ENCODE results near the gene WNK2. TPM values are rescaled to one million over a fixed set of nuclear protein-coding genes. Genes with fewer than 3 reads are reported as not detected.
"Not testable (repeated sequence)": the region's sequence is repeated elsewhere in the genome, so short reads cannot be mapped to it uniquely, and the experiment has no call there.

The WNK2 gene
- total RNA-seq, 3 donors from 2014 or later, result 2.7 to 3.3 (median 3.0) TPM

DNA sequence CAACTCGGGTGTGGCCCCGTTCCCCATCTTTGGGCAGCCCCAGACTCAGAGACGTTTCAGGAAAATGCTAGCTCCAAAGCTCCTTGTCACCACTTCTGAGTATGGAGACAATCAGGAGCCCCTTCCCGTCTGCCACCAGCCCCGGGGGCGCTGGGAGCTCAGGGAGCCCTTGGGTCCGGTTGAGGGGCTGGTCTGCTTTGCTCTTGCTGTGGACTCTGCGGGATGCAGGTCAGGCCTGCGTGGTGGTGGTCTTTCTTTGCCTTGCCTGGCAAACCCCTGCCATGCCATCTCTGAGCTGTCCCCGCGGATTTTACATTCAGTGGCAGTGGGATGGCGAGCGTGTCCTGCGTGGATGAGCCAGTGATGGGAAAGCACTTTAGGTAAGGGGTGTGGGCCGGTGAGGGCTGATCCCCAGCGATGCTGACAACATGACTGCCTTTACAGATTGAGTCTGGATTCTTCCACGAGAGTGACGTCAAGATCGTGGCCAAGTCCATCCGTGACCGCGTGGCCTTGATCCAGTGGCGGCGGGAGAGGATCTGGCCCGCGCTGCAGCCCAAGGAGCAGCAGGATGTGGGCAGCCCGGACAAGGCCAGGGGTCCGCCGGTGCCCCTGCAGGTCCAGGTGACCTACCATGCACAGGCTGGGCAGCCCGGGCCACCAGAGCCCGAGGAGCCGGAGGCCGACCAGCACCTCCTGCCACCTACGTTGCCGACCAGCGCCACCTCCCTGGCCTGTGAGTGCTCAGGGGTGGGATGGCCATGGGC, 63.3 kb downstream of the WNK2 start:
- no peaks in the 10 kb centered on the region for H3K27me3 Mint-ChIP-seq (ENCODE audit: low read depth)
- no peaks in the 10 kb centered on the region for H3K9me3 Mint-ChIP-seq
- H3K4me3 Mint-ChIP-seq, result no peak overlapping the region
- DNase-seq (no peak), ATAC-seq (no peak)
- H3K36me3 Mint-ChIP-seq (ENCODE audit: insufficient read depth), result no peaks in the 10 kb centered on the region
- H3K4me1 Mint-ChIP-seq (ENCODE audit: low read depth), result no peaks in the 10 kb centered on the region

DNA sequence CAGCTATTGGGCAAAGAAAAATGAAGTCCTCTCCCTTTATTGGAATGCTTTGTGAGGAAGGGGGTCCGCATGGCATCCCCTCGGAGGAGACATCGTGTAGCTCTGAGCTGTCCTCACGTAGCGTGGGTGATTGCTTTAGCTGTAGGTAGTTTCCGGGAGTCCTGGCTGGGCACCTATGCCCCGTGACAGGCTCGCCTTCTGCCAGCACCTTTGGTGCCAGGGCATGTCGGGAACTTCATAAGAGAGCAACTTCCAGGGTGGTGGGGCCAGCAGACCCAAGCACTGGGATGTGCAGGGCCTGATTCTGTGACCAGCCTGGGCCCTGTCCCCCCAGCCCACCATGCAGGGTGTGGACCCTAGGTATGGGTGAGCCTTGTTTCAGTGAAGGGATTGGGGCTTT, 64.0 kb downstream of the WNK2 start:
- H3K36me3 Mint-ChIP-seq (ENCODE audit: insufficient read depth), result no peaks in the 10 kb centered on the region
- DNase-seq (no peak), ATAC-seq (no peak)
- no peaks in the 10 kb centered on the region for H3K27me3 Mint-ChIP-seq (ENCODE audit: low read depth)
- no peaks in the 10 kb centered on the region for H3K9me3 Mint-ChIP-seq
- no peaks in the 10 kb centered on the region for H3K4me1 Mint-ChIP-seq (ENCODE audit: low read depth)
- no peak overlapping the region for H3K4me3 Mint-ChIP-seq

DNA sequence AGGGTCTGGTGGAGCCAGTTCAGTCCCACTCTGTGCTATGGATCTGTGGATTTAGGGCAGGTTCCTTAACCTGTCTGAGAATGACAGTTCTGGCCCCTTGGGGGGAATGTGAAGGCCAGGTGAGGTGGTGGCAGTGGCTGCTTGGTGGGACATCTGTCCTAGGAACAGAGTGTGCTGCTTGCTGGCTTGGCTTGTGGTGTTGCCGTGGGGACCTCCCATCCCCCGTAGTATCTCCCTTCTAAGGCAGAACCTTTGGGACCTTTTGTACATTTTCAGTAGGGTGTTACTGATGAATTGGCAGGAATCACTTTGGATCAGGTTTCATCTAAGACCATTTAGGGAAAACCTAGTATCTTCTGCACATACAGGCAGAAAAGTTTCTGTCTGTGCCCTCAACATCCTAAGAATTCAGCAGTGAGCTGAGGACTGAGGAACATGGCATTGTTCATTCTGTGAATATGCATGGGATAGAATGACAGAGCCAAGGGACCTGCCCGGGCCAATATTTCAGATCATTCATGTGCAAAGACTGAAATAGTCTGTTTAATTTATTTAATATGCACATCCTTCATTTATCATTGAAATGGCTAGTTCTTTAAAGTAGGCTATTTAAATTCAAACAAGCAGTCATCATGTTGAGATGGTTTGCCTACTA, 64.6 kb downstream of the WNK2 start:
- DNase-seq, result no peak
- no peaks in the 10 kb centered on the region for H3K4me1 Mint-ChIP-seq (ENCODE audit: low read depth)
- no peak overlapping the region for H3K4me3 Mint-ChIP-seq
- no peaks in the 10 kb centered on the region for H3K36me3 Mint-ChIP-seq (ENCODE audit: insufficient read depth)
- no peaks in the 10 kb centered on the region for H3K27me3 Mint-ChIP-seq (ENCODE audit: low read depth)
- no peak for ATAC-seq
- no peaks in the 10 kb centered on the region for H3K9me3 Mint-ChIP-seq

DNA sequence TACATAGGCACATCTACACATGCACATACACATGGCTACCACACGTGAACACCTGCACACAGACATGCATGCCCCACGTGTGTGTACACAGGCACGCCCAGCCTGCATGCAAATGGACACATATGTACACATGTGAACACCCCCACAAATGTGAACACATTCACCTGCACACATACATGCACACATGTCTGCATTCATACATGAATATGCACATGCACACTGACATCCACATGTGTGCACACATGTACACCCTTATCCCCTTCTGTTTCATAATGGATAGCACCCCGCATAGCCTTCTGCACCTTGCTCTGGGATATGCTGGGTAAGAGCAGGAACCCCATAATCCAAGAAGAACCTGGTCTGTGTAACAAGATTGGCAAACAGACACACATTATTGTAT, 66.2 kb downstream of the WNK2 start:
- ATAC-seq (no peak), DNase-seq (no peak)
- no peak overlapping the region for H3K4me3 Mint-ChIP-seq
- no peaks in the 10 kb centered on the region for H3K9me3 Mint-ChIP-seq
- no peaks in the 10 kb centered on the region for H3K27me3 Mint-ChIP-seq (ENCODE audit: low read depth)
- H3K4me1 Mint-ChIP-seq (ENCODE audit: low read depth), result no peaks in the 10 kb centered on the region
- H3K36me3 Mint-ChIP-seq (ENCODE audit: insufficient read depth), result no peaks in the 10 kb centered on the region

DNA sequence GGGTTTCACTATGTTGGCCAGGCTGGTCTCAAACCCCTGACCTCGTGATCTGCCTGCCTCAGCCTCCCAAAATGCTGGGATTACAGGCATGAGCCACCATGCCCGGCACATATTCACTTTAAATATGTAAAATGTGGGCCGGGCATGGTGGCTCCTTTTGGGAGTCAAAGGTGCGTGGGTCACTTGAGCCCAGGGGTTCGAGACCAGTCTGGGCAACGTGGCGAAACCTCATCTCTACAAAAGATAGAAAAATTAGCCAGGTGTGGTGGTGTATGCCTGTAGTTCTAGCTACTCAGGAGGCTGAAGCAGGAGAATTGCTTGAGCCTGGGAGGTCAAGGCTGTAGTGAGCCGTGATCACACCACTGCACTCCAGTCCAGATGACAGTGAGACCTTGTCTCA, 67.4 kb downstream of the WNK2 start:
- DNase-seq; H3K9me3 Mint-ChIP-seq; H3K27me3 Mint-ChIP-seq (ENCODE audit: low read depth); ATAC-seq; H3K36me3 Mint-ChIP-seq (ENCODE audit: insufficient read depth); H3K4me3 Mint-ChIP-seq; H3K4me1 Mint-ChIP-seq (ENCODE audit: low read depth): not testable (repeated sequence)

DNA sequence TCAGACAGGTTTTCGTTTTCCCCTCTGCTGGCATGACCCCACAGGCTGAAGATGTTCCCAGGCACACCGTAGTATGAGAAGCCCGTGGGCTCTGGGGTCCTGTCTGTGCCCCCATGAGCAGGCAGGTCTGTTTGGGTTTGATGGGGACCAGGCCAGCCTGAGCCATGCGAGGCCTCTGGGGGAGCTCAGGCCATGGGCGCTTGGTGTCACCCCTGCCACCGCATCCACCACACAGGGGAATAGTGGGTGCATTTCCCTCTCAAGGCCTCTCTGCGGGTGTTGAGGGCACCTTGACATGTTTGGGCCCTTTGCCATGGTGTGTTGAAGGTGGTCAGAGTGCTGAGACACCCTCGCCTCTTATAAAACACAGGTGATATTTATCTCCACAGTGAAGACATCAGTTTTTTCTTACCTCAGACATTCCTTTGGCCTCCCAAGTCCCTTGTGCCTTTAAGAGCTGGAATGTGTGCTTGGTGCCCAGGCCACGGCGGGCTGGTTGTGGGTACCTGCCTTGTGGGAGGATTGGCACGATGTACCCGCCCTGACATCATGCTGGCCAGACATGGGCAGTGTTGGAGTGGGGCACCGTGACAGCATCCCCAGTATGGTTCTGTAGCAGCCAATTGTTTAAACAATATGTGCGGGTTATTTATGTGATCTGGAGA, 68.3 kb downstream of the WNK2 start:
- no peaks in the 10 kb centered on the region for H3K4me1 Mint-ChIP-seq (ENCODE audit: low read depth)
- no peaks in the 10 kb centered on the region for H3K36me3 Mint-ChIP-seq (ENCODE audit: insufficient read depth)
- no peak overlapping the region for H3K4me3 Mint-ChIP-seq
- DNase-seq, result no peak
- no peak for ATAC-seq
- no peaks in the 10 kb centered on the region for H3K27me3 Mint-ChIP-seq (ENCODE audit: low read depth)
- no peaks in the 10 kb centered on the region for H3K9me3 Mint-ChIP-seq

DNA sequence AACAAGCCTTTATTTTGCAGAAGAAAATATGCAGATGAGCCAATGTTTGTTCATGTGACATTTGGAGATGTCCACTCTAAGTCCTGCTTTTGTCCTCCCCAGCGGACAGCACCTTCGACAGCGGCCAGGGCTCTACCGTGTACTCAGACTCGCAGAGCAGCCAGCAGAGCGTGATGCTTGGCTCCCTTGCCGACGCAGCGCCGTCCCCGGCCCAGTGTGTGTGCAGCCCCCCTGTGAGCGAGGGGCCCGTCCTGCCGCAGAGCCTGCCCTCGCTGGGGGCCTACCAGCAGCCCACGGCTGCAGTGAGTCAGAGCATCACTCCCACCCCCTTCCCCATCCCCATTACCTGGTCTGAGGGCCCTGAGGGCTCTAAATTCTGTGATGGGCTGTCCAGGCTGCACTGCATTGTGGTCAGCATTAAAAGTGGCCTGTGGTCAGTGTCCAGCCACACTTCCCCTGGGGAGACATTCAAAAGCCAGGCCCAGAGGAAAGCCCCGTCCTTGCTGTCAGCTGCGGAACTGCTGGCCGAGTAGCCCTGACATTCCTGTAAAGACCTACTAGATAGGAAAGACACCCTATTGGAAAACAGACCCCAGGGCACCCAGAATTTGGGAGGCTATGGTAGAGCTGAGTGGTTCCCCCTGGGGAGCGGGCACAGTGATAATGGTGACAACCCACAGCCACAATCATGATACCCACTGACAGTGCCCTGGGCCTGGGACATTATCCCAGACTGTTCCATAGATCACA, 69.0 kb downstream of the WNK2 start:
- no peaks in the 10 kb centered on the region for H3K27me3 Mint-ChIP-seq (ENCODE audit: low read depth)
- H3K4me1 Mint-ChIP-seq (ENCODE audit: low read depth), result no peaks in the 10 kb centered on the region
- H3K9me3 Mint-ChIP-seq, result no peaks in the 10 kb centered on the region
- ATAC-seq, result no peak
- H3K4me3 Mint-ChIP-seq, result no peak overlapping the region
- DNase-seq, result no peak
- H3K36me3 Mint-ChIP-seq (ENCODE audit: insufficient read depth), result no peaks in the 10 kb centered on the region

DNA sequence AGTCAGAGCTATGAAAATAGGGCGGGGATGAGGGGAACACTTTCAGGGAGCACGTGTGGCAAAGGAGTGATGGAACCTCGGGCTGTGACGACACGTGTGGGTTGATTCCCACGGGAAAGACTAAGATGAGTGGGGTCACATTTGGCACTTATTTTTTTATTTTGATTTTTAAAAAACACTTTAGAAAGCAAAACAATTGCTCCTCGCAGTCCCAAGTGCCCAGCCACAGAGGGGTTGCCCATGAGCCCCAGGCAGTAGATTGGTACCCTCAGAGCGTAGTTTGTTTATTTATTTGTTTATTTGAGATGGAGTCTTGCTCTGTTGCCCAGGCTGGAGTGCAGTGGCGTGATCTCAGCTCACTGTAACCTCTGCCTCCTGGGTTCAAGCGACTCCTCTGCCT, 69.7 kb downstream of the WNK2 start:
- DNase-seq (no peak), ATAC-seq (no peak)
- Mint-ChIP-seq H3K27me3 (ENCODE audit: low read depth) (no peaks in the 10 kb centered on the region), H3K4me3 (no peak overlapping the region), H3K4me1 (ENCODE audit: low read depth) (no peaks in the 10 kb centered on the region), H3K9me3 (no peaks in the 10 kb centered on the region), H3K36me3 (ENCODE audit: insufficient read depth) (no peaks in the 10 kb centered on the region)

DNA sequence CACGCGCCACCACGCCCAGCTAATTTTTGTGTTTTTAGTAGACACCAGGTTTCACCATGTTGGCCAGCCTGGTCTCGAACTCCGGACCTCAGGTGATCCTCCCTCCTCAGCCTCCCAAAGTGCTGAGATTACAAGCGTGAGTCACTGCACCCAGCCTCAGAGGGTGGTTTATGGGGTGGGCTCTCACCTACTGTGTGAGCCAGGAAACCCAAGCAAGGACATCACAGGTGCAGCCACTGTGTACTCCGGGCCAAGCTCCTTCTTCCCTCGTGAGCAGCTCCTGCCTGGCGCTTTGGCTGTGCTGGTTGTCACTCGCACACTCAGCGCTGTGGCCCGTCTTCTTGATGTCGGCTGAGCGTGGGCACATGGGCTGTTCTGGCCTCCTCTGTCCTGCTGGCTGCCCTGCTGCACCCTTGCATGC, 70.1 kb downstream of the WNK2 start:
- Mint-ChIP-seq H3K9me3 (no peaks in the 10 kb centered on the region), H3K36me3 (ENCODE audit: insufficient read depth) (no peaks in the 10 kb centered on the region), H3K4me3 (no peak overlapping the region), H3K4me1 (ENCODE audit: low read depth) (no peaks in the 10 kb centered on the region), H3K27me3 (ENCODE audit: low read depth) (no peaks in the 10 kb centered on the region)
- ATAC-seq, result no peak
- peak; percentile 0 for DNase-seq

DNA sequence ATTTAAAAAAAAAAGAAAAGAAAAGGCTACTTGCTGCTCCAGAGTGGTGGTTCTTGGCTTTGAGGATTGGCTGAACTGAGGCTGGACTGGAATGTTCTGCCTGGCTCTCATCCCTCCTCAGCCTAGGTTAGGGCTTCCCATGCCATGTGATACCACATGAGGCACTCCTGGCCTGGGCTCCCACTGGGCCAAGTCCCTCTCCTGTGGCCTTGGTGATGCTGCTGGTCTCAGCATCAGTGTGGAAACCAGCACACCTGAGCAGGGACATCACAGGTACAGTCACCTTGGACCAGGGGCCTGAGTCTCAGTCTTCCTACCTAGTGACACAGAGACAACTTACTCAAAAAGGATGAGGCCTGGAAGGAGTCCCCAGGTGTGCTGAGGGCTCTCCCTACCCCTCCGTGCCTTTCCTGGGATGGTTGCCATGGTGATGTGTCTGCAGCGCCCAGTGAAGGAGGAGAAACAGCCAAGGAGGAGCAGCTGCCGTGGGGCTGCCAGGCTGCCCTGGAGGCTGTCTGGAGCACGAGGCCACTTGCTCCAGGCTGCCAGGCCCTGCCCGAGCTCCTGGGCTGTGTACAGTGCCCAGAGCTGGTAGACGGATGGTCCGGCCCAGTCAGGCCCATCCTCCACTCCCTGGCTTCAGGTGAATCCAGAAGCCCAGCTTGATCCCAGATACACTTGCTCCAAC, 71.0 kb downstream of the WNK2 start:
- Mint-ChIP-seq H3K4me3 (no peak overlapping the region), H3K36me3 (ENCODE audit: insufficient read depth) (no peaks in the 10 kb centered on the region), H3K27me3 (ENCODE audit: low read depth) (no peaks in the 10 kb centered on the region), H3K4me1 (ENCODE audit: low read depth) (no peaks in the 10 kb centered on the region), H3K9me3 (no peaks in the 10 kb centered on the region)
- DNase-seq, result peak; percentile 3
- no peak for ATAC-seq

DNA sequence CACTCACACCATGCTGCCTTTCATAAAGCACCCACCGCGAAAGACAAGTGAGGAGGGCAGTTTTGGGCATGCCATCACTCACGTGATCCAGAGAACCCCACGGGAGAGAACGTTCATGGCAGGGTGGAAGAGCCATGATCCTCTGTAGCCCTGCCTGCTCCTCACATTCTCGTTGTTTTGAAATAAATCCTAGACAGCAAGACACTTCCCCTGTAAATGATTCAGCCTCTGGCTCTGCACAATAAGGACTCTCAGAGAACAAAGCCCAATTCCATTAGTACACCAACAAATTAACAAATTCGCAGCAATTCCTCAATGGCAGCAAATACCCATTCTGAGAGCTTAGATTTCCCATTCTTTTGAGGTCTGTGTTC, 71.5 kb downstream of the WNK2 start:
- Mint-ChIP-seq H3K36me3 (ENCODE audit: insufficient read depth) (no peaks in the 10 kb centered on the region), H3K4me1 (ENCODE audit: low read depth) (no peaks in the 10 kb centered on the region), H3K9me3 (no peaks in the 10 kb centered on the region), H3K4me3 (no peak overlapping the region), H3K27me3 (ENCODE audit: low read depth) (no peaks in the 10 kb centered on the region)
- ATAC-seq (no peak), DNase-seq (no peak)

DNA sequence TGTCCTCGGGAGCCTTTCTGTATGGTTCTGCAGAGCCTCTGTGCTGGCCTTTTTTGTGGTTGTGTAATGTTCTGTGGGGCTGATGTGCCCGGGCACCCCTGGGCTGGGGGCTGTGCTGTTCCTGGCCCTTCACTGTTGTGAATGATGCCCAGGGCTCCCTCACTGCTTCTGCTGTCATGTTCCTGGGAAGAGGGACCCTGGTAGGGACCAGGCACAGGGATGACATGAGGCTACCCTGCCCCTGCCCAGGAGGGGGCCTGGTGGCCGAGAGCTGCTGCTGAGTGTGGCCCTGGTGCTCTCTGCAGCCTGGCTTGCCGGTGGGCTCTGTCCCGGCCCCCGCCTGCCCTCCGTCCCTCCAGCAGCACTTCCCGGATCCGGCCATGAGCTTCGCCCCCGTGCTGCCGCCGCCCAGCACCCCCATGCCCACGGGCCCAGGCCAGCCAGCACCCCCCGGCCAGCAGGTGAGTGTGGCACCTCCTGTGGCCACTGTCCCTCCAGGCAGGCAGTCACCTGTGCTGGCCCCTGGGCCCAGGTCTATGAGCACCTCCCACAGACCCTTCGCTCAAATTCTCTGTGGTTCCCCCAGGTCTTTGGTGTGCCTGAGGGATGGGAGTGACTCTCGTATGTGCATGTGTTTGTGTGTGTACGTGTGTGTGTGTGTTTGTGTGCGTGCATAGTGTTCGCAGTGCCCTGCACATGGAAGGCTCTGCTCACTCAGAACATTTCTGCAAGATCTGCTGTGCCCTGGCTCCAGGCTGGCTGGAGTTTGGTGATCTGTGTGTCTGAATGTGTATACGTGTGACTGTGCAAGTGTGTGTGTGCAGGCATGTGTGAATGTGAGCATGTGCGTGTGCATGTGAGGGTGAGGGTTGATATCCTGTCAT, 72.3 kb downstream of the WNK2 start:
- Mint-ChIP-seq H3K36me3 (ENCODE audit: insufficient read depth) (no peaks in the 10 kb centered on the region), H3K9me3 (no peaks in the 10 kb centered on the region), H3K4me3 (no peak overlapping the region), H3K27me3 (ENCODE audit: low read depth) (no peaks in the 10 kb centered on the region), H3K4me1 (ENCODE audit: low read depth) (no peaks in the 10 kb centered on the region)
- ATAC-seq (no peak), DNase-seq (no peak)

Data from activated T-cell treated with anti-CD3 and anti-CD28 coated beads, Interleukin-2, amount 50 U/mL, for 4 hours (primary cell).